K562 (cell line): ENCODE data around the gene ZNRF1.

ENCODE experiments used
- CTCF ChIP-seq, 3 experiments: IDR thresholded peaks in 2 of 3; conservative IDR thresholded peaks in 1 of 3; 2 replicates each; pipeline ENCODE4 v1.5.1; 2011 to 2012; ENCODE audit warnings: low read length in 3 of 3, mild to moderate bottlenecking in 3 of 3, control low read depth in 2 of 3, improper control_type of control experiment in 1 of 3, inconsistent platforms in 1 of 3, low read depth in 1 of 3, mixed read lengths in 1 of 3, moderate library complexity in 1 of 3; ENCODE audit not compliant: insufficient read depth in 2 of 3
- FOXK1 ChIP-seq: sonication (generic); formaldehyde crosslinking; IDR thresholded peaks from 2 replicates; pipeline ENCODE4 v1.8.0; 2022; ENCODE audit warnings: missing genetic modification reagents, mild to moderate bottlenecking, borderline replicate concordance
- JUNB ChIP-seq: fragments of 450-650 bp; formaldehyde crosslinking; conservative IDR thresholded peaks from 2 replicates; pipeline ENCODE4 v1.4.0; 2020; ENCODE audit warnings: mild to moderate bottlenecking
- POLR2A ChIP-seq: fragments of 450-650 bp; conservative IDR thresholded peaks from 2 replicates; pipeline ENCODE4 v1.6.1; 2016
- SIN3A ChIP-seq, 2 experiments: fragments of 150-350 bp in 1 of 2; IDR thresholded peaks; 2 replicates each; pipeline ENCODE4 v1.6.1; 2011 to 2016; ENCODE audit warnings: borderline replicate concordance in 2 of 2, low read depth in 2 of 2, low read length in 2 of 2, mild to moderate bottlenecking in 2 of 2, moderate library complexity in 2 of 2; ENCODE audit not compliant: control insufficient read depth in 1 of 2
- ZNF740 ChIP-seq, 3 experiments: fragments of 200-800 bp in 1 of 3; sonication (Bioruptor generic) in 1 of 3; sonication (generic) in 1 of 3; formaldehyde crosslinking in 1 of 3; IDR thresholded peaks; 2 replicates each; pipeline versions ENCODE4 v1.6.1 to v1.8.0; 2016 to 2022; ENCODE audit warnings: mild to moderate bottlenecking in 2 of 3, missing compliant biosample characterization in 2 of 3, missing genetic modification characterization in 2 of 3, missing genetic modification reagents in 1 of 3

GRCh38 chr16:75107505-75107904 lies 108.7 kb downstream of the ZNRF1 start:
- TF ChIP-seq POLR2A (no peak), SIN3A (IDR thresholded peaks at IDR 0.05; ENCODE audit: borderline replicate concordance in 2 of 2, control insufficient read depth in 1 of 2, low read depth in 2 of 2, low read length in 2 of 2) (no peak), CTCF (IDR thresholded peaks at IDR 0.05 in 2 of 3, conservative IDR thresholded peaks at IDR 0.05 in 1 of 3; ENCODE audit: insufficient read depth in 2 of 3, low read depth in 1 of 3, low read length in 3 of 3) (no peak), FOXK1 (CRISPR knock-in tag) (no peak), ZNF740 (CRISPR knock-in tag; IDR thresholded peaks at IDR 0.05) (no peak), ZNF740 (tag; IDR thresholded peaks at IDR 0.05) (no peak), JUNB (CRISPR knock-in tag) (no peak)
